ENCODE results near the gene JUP.

DNA sequence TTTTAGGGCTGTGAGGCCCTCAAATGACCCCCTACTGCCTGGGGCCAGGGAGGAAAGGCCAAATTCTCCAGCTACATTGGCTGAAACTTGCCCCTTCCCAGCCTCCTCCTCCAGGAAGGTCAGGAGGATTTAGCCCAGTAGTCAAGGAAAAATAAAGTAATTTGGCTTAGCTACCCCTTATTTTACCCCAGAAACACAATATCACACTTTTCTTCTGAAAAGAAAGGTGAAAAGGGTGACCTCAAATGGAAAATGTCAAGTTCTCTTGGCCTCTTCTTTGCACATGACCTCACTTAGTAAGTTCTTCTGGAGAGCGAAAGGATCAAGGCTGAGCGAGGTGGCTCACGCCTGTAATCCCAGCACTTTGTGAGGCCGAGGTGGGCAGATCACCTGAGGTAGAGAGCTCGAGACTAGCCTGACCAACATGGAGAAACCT is 8.0 kb upstream of the JUP start:
- TF ChIP-seq, protein P1, sequence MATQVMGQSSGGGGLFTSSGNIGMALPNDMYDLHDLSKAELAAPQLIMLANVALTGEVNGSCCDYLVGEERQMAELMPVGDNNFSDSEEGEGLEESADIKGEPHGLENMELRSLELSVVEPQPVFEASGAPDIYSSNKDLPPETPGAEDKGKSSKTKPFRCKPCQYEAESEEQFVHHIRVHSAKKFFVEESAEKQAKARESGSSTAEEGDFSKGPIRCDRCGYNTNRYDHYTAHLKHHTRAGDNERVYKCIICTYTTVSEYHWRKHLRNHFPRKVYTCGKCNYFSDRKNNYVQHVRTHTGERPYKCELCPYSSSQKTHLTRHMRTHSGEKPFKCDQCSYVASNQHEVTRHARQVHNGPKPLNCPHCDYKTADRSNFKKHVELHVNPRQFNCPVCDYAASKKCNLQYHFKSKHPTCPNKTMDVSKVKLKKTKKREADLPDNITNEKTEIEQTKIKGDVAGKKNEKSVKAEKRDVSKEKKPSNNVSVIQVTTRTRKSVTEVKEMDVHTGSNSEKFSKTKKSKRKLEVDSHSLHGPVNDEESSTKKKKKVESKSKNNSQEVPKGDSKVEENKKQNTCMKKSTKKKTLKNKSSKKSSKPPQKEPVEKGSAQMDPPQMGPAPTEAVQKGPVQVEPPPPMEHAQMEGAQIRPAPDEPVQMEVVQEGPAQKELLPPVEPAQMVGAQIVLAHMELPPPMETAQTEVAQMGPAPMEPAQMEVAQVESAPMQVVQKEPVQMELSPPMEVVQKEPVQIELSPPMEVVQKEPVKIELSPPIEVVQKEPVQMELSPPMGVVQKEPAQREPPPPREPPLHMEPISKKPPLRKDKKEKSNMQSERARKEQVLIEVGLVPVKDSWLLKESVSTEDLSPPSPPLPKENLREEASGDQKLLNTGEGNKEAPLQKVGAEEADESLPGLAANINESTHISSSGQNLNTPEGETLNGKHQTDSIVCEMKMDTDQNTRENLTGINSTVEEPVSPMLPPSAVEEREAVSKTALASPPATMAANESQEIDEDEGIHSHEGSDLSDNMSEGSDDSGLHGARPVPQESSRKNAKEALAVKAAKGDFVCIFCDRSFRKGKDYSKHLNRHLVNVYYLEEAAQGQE (IDR thresholded peaks at IDR 0.05; ENCODE audit: insufficient read depth in 1 of 2, low read depth in 2 of 2, low read length in 2 of 2): no peak
- TF ChIP-seq POLR2AphosphoS5 (IDR thresholded peaks at IDR 0.05; ENCODE audit: low read depth, low read length): no peak

Data from PFSK-1 (cell line).